ENCODE results near the gene SRPX2.

SRPX2 gene

DNA sequence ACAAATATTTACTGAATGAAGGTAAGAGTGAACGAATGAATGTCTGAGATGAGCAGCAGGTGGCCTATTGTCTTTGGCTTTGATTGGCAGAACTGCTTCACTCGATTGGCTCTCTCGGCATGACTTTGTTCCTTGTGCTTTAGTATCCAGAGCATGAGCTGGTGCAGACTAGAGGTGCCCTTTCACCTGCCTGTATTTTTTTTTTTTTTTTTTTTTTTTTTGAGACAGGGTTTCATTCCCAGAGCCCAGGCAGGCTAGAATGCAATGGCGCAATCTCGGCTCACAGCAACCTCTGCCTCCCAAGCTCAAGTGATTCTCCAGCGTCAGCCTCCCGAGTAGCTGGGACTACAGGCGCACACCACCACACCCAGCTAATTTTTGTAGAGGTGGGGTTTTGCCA, 38.9 kb downstream of the SRPX2 start:
- H3K4me2 ChIP-seq (ENCODE audit: low read depth, low read length): no peak overlapping the region
- H3K9me3 ChIP-seq (replicated peaks; ENCODE audit: insufficient read depth, low read length): no peaks in the 10 kb centered on the region
- no peak overlapping the region for H3K9ac ChIP-seq (ENCODE audit: low read length)
- 0 out of 2 replicates have a peak, but pooled peaks cover 7% of the 10 kb centered on the region for H3K4me1 ChIP-seq (ENCODE audit: low read length)
- H3K79me2 ChIP-seq (ENCODE audit: low read length): no peaks in the 10 kb centered on the region
- no peaks in the 10 kb centered on the region for H4K20me1 ChIP-seq (ENCODE audit: insufficient read depth, low read length)
- no peak overlapping the region for H3K4me3 ChIP-seq (ENCODE audit: low read length)
- TF ChIP-seq CTCF (IDR thresholded peaks at IDR 0.05; ENCODE audit: low read length) (no peak), EZH2phosphoT487 (IDR thresholded peaks at IDR 0.05; ENCODE audit: low read length) (no peak), EZH2 (optimal IDR thresholded peaks at IDR 0.05; ENCODE audit: low read depth, low read length) (no peak)
- H3K27ac ChIP-seq (ENCODE audit: low read length): no peak overlapping the region
- H3K9me2 ChIP-seq (replicated peaks; ENCODE audit: insufficient read depth, low read length): no peaks in the 10 kb centered on the region
- no peak for DNase-seq
- no peak overlapping the region for H2AFZ ChIP-seq (ENCODE audit: low read length)
- H3K27me3 ChIP-seq (replicated peaks; ENCODE audit: insufficient read depth, low read length): no peaks in the 10 kb centered on the region
- 0 out of 2 replicates have a peak, but pooled peaks cover 3% of the 10 kb centered on the region for H3F3A ChIP-seq (ENCODE audit: insufficient read depth, low read length)
- H3K36me3 ChIP-seq (replicated peaks; ENCODE audit: insufficient read depth, low read length): no peaks in the 10 kb centered on the region

DNA sequence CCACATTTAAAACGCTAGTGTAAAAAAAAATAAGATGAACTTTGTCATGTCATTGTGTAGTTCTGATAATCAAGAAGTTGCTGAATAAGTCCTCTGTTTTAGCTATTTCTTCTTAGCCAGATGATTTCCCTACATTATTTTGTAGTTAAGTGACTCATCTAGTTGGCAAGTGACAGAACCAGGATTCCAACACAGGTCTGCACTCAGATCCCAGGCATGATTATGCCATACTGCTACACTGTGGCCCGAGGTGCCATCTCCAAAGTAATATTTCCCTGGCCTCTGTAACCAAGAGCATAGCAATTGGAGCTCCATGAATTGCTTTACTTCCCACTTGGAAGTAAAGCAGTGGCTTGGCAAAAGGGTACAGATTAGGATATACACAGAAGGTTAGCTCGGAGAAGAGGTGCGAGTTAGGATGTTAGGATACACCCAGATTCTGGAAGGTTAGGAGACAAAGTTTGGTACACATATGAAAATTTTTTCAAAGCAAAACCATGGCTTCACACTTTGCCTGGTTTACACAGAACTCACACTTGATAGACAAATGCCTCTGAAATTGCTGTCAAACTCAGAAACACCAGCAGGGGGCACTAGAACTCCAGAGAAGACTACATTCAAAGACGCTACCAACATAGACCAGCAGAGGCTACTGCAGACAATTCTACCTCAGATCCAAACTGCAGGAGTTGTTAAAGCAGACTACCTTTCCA, 41.4 kb downstream of the SRPX2 start:
- no peaks in the 10 kb centered on the region for H3K36me3 ChIP-seq (replicated peaks; ENCODE audit: insufficient read depth, low read length)
- 0 out of 2 replicates have a peak, but pooled peaks cover 3% of the 10 kb centered on the region for H3F3A ChIP-seq (ENCODE audit: insufficient read depth, low read length)
- no peaks in the 10 kb centered on the region for H3K9me3 ChIP-seq (replicated peaks; ENCODE audit: insufficient read depth, low read length)
- H3K27ac ChIP-seq (ENCODE audit: low read length): no peak overlapping the region
- H3K4me1 ChIP-seq (ENCODE audit: low read length): 0 out of 2 replicates have a peak, but pooled peaks cover 7% of the 10 kb centered on the region
- H3K4me3 ChIP-seq (ENCODE audit: low read length): no peak overlapping the region
- TF ChIP-seq EZH2phosphoT487 (IDR thresholded peaks at IDR 0.05; ENCODE audit: low read length) (no peak), EZH2 (optimal IDR thresholded peaks at IDR 0.05; ENCODE audit: low read depth, low read length) (no peak), CTCF (IDR thresholded peaks at IDR 0.05; ENCODE audit: low read length) (peak; percentile 90)
- H3K79me2 ChIP-seq (ENCODE audit: low read length): no peaks in the 10 kb centered on the region
- H4K20me1 ChIP-seq (ENCODE audit: insufficient read depth, low read length): no peaks in the 10 kb centered on the region
- H2AFZ ChIP-seq (ENCODE audit: low read length): no peak overlapping the region
- H3K4me2 ChIP-seq (ENCODE audit: low read depth, low read length): no peak overlapping the region
- H3K27me3 ChIP-seq (replicated peaks; ENCODE audit: insufficient read depth, low read length): no peaks in the 10 kb centered on the region
- DNase-seq: peak; percentile 83
- H3K9me2 ChIP-seq (replicated peaks; ENCODE audit: insufficient read depth, low read length): no peaks in the 10 kb centered on the region
- H3K9ac ChIP-seq (ENCODE audit: low read length): no peak overlapping the region

GRCh38 chrX:100685997-100686305, 42.0 kb downstream of the SRPX2 start:
- H3K9ac ChIP-seq (ENCODE audit: low read length): no peak overlapping the region
- no peak overlapping the region for H3K4me3 ChIP-seq (ENCODE audit: low read length)
- 0 out of 2 replicates have a peak, but pooled peaks cover 7% of the 10 kb centered on the region for H3K4me1 ChIP-seq (ENCODE audit: low read length)
- no peak for TF ChIP-seq EZH2phosphoT487 (IDR thresholded peaks at IDR 0.05; ENCODE audit: low read length)
- no peak for TF ChIP-seq EZH2 (optimal IDR thresholded peaks at IDR 0.05; ENCODE audit: low read depth, low read length)
- TF ChIP-seq CTCF (IDR thresholded peaks at IDR 0.05; ENCODE audit: low read length): no peak
- H3K27ac ChIP-seq (ENCODE audit: low read length): no peak overlapping the region
- H4K20me1 ChIP-seq (ENCODE audit: insufficient read depth, low read length): no peaks in the 10 kb centered on the region
- H2AFZ ChIP-seq (ENCODE audit: low read length): no peak overlapping the region
- DNase-seq: no peak
- 0 out of 2 replicates have a peak, but pooled peaks cover 3% of the 10 kb centered on the region for H3F3A ChIP-seq (ENCODE audit: insufficient read depth, low read length)
- H3K79me2 ChIP-seq (ENCODE audit: low read length): no peaks in the 10 kb centered on the region
- H3K27me3 ChIP-seq (replicated peaks; ENCODE audit: insufficient read depth, low read length): no peaks in the 10 kb centered on the region
- H3K36me3 ChIP-seq (replicated peaks; ENCODE audit: insufficient read depth, low read length): no peaks in the 10 kb centered on the region
- H3K9me2 ChIP-seq (replicated peaks; ENCODE audit: insufficient read depth, low read length): no peaks in the 10 kb centered on the region
- H3K4me2 ChIP-seq (ENCODE audit: low read depth, low read length): no peak overlapping the region
- H3K9me3 ChIP-seq (replicated peaks; ENCODE audit: insufficient read depth, low read length): no peaks in the 10 kb centered on the region
